ENCODE data around the gene MDN1.

- no peak for TF ChIP-seq GATA3 (IDR thresholded peaks at IDR 0.05; ENCODE audit: low read depth, low read length)
- TF ChIP-seq GATA2 (IDR thresholded peaks at IDR 0.05; ENCODE audit: low read depth, low read length) = no peak
Measured at GRCh38 chr6:89642956-89643355, 176.6 kb downstream of the MDN1 start.

Data from SH-SY5Y (cell line).